ENCODE measurements around the gene DAP. TPM values are rescaled to one million over a fixed set of nuclear protein-coding genes. Genes with fewer than 3 reads are reported as not detected.

DAP gene
- total and polyA plus RNA-seq, 10 of the 15 experiments (the other 5 are each of a cell fraction or from before 2014, with no cell fraction given), result 12.9 to 130 (median 49.9) TPM

- TF ChIP-seq CHD1 (IDR thresholded peaks at IDR 0.05; ENCODE audit: low read depth, low read length) (no peak), KAT2A (conservative IDR thresholded peaks at IDR 0.05; ENCODE audit: control insufficient read depth, low read depth, low read length) (no peak), NR2F1 (conservative IDR thresholded peaks at IDR 0.05) (peak; percentile 75; the same call in 1 of the 2 replicates), SKIL (IDR thresholded peaks at IDR 0.05; ENCODE audit: low read depth, poor library complexity, severe bottlenecking) (peak; percentile 88), NFIC (IDR thresholded peaks at IDR 0.05; ENCODE audit: low read depth, low read length) (peak; percentile 100), TCF12 (IDR thresholded peaks at IDR 0.05; ENCODE audit: low read depth, low read length) (0 out of 2 replicates have a peak, but pooled peaks have one; percentile 27), ZNF622 (IDR thresholded peaks at IDR 0.05) (no peak), IRF5 (IDR thresholded peaks at IDR 0.05; ENCODE audit: borderline replicate concordance) (no peak), BCL11A (IDR thresholded peaks at IDR 0.05; ENCODE audit: low read depth, low read length) (peak; percentile 92), KLF5 (IDR thresholded peaks at IDR 0.05; ENCODE audit: partially characterized antibody) (peak; percentile 93), MYB (IDR thresholded peaks at IDR 0.05; ENCODE audit: borderline replicate concordance, low read depth, low read length) (peak; percentile 87), RAD21 (IDR thresholded peaks at IDR 0.05; ENCODE audit: insufficient read depth, low read depth, low read length) (no peak), PML (IDR thresholded peaks at IDR 0.05; ENCODE audit: low read length) (peak; percentile 89), RAD51 (IDR thresholded peaks at IDR 0.05) (peak; percentile 91), LARP7 (IDR thresholded peaks at IDR 0.05) (no peak), NKRF (conservative IDR thresholded peaks at IDR 0.05) (no peak), KDM1A (IDR thresholded peaks at IDR 0.05; ENCODE audit: borderline replicate concordance) (no peak), STAT1 (conservative IDR thresholded peaks at IDR 0.05) (no peak), ZBTB40 (IDR thresholded peaks at IDR 0.05; ENCODE audit: borderline replicate concordance) (no peak; the same call in 1 of the 2 replicates), BRCA1 (IDR thresholded peaks at IDR 0.05; ENCODE audit: low read depth, low read length) (no peak), BACH1 (IDR thresholded peaks at IDR 0.05; ENCODE audit: borderline replicate concordance) (peak; percentile 58; the same call in 1 of the 2 replicates), MEF2A (IDR thresholded peaks at IDR 0.05; ENCODE audit: insufficient read depth, low read depth, low read length) (no peak; the same call in 1 of the 2 replicates), FOS (IDR thresholded peaks at IDR 0.05; ENCODE audit: borderline replicate concordance, extremely low read depth, insufficient read length) (no peak), DPF2 (IDR thresholded peaks at IDR 0.05) (peak; percentile 89; the same call in 1 of the 2 replicates)
Measured at GRCh38 chr5:10685115-10685521, 75.9 kb downstream of the DAP start (continued).

All from GM12878 (cell line).